Uterus (tissue), 2 donors: ENCODE results near the gene ST6GALNAC3.

ENCODE experiments used
- CTCF ChIP-seq, 4 experiments: fragments of 200-600 bp in 2 of 4; fragments of 450-650 bp in 2 of 4; sonication (generic) in 2 of 4; IDR thresholded peaks; one replicate each; pipeline ENCODE4 v1.5.1; 2016 to 2019; ENCODE audit warnings: antibody characterized with exemption in 4 of 4, mild to moderate bottlenecking in 2 of 4, moderate library complexity in 1 of 4
- POLR2A ChIP-seq, 2 donors: fragments of 450-650 bp; IDR thresholded peaks; one replicate each; pipeline ENCODE4 v1.6.1; 2016; ENCODE audit warnings: antibody characterized with exemption in 2 of 2, mild to moderate bottlenecking in 1 of 2, moderate library complexity in 1 of 2

DNA sequence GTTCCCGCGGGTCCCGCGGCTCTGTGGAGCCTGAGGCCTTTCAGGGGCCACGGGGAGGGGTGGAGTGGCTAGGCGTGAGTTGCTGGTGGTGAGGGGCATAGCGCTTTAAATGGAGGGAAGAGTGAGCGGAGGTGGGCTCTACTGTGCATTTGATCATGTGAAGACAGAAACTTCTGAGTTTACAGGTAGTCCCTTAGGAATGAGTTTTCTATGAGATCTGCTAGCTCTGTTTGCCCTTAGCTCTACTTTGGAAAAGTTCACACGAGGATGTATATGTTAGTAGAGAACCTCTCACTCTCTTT is 593 bp downstream of the ST6GALNAC3 start:
- no peak for TF ChIP-seq CTCF (IDR thresholded peaks at IDR 0.05)
- no peak for TF ChIP-seq POLR2A (IDR thresholded peaks at IDR 0.05)
